Chondrocyte (in vitro differentiated cells): Measurements from ENCODE around the gene GUCY2F. TPM values are rescaled to one million over a fixed set of nuclear protein-coding genes. Genes with fewer than 3 reads are reported as not detected.

Experiments
- DNase-seq: peaks from one replicate; pipeline ENCODE4 v3.0.0; 2021; ENCODE audit warnings: mixed read lengths, low spot score
- H3K27ac Mint-ChIP-seq: one replicate; pipeline ENCODE4 v1.8.0; 2021; ENCODE audit warnings: mild to moderate bottlenecking, moderate library complexity, mixed read lengths; ENCODE audit not compliant: unreplicated experiment
- H3K27me3 Mint-ChIP-seq: 2 replicates; pipeline ENCODE4 v1.8.0; 2021; ENCODE audit warnings: low read depth, mixed read lengths
- H3K36me3 Mint-ChIP-seq: 2 replicates; pipeline ENCODE4 v1.8.0; 2021; ENCODE audit warnings: low read depth, mixed read lengths
- H3K4me1 Mint-ChIP-seq: 2 replicates; pipeline ENCODE4 v1.8.0; 2021; ENCODE audit warnings: low read depth, mild to moderate bottlenecking, mixed read lengths
- H3K4me3 Mint-ChIP-seq: one replicate; pipeline ENCODE4 v1.8.0; 2021; ENCODE audit warnings: mild to moderate bottlenecking, moderate library complexity, mixed read lengths; ENCODE audit not compliant: unreplicated experiment
- H3K9me3 Mint-ChIP-seq: 2 replicates; pipeline ENCODE4 v1.8.0; 2021; ENCODE audit warnings: low read depth, mixed read lengths
- total RNA-seq: library from RNA; stranded (reverse); gene quantifications from 3 replicates; pipeline ENCODE4 v1.2.1, GENCODE V29; 2021
- TF ChIP-seq, protein P1 (sequence below): fragments of 200-600 bp; sonication (generic); IDR thresholded peaks from 2 replicates; pipeline ENCODE4 v1.5.0; 2021; ENCODE audit warnings: antibody characterized with exemption, mild to moderate bottlenecking, moderate library complexity

The GUCY2F gene
- total RNA-seq, 1 donor from 2014 or later, result not detected

DNA sequence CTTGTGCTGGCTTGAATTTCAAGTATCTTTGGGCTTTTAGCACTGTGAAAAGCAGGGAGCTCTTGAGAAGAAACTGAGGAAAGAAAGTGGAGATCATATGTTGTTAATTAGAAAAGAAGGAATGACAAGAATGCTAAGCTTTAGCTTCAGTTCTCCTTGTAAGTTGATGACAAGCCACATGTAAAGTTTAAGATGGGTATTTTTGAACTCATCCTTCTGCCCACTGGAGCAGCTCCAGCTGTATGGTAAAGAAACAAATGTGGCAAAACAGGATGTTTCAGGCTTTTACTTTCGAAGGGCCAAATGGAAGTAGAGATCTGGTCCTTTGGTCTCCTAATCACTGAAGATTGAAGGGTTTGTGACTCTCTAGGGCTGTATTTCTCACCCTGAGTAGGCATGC lies 137.8 kb downstream of the GUCY2F start:
- H3K9me3 Mint-ChIP-seq, result no peaks in the 10 kb centered on the region
- H3K4me3 Mint-ChIP-seq, result no peak overlapping the region
- peaks cover 43% of the 10 kb centered on the region for H3K4me1 Mint-ChIP-seq
- no peaks in the 10 kb centered on the region for H3K36me3 Mint-ChIP-seq
- no peak overlapping the region for H3K27ac Mint-ChIP-seq
- H3K27me3 Mint-ChIP-seq, result no peaks in the 10 kb centered on the region
- TF ChIP-seq, protein P1, sequence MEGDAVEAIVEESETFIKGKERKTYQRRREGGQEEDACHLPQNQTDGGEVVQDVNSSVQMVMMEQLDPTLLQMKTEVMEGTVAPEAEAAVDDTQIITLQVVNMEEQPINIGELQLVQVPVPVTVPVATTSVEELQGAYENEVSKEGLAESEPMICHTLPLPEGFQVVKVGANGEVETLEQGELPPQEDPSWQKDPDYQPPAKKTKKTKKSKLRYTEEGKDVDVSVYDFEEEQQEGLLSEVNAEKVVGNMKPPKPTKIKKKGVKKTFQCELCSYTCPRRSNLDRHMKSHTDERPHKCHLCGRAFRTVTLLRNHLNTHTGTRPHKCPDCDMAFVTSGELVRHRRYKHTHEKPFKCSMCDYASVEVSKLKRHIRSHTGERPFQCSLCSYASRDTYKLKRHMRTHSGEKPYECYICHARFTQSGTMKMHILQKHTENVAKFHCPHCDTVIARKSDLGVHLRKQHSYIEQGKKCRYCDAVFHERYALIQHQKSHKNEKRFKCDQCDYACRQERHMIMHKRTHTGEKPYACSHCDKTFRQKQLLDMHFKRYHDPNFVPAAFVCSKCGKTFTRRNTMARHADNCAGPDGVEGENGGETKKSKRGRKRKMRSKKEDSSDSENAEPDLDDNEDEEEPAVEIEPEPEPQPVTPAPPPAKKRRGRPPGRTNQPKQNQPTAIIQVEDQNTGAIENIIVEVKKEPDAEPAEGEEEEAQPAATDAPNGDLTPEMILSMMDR, result no peak
- no peak for DNase-seq

GRCh38 chrX:109343671-109344070 lies 138.2 kb downstream of the GUCY2F start:
- Mint-ChIP-seq H3K36me3 (no peaks in the 10 kb centered on the region), H3K4me1 (peaks cover 41% of the 10 kb centered on the region), H3K27ac (no peak overlapping the region), H3K27me3 (no peaks in the 10 kb centered on the region), H3K4me3 (no peak overlapping the region), H3K9me3 (no peaks in the 10 kb centered on the region)
- TF ChIP-seq, protein P1, result no peak
- DNase-seq, result no peak

DNA sequence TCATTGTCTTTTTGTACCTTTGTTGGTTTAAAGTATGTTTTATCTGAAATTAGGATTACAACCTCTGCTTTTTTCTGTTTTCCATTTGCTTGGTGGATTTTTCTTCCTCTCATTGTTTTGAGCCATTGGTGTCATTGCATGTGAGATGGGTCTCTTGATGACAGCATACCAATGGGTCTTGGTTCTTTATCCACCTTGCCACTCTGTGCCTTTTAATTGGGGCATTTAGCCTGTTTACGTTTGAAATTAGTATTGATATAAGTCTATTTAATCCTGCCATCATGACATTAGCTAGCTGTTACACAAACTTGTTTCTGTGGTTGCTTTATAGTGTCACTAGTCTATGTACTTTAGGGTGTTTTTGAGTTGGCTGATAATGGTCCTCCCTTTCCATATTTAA lies 145.7 kb downstream of the GUCY2F start:
- Mint-ChIP-seq H3K27me3 (peaks cover 11% of the 10 kb centered on the region), H3K9me3 (peaks cover 31% of the 10 kb centered on the region), H3K4me3 (no peak overlapping the region), H3K36me3 (peaks cover 5% of the 10 kb centered on the region), H3K4me1 (no peaks in the 10 kb centered on the region), H3K27ac (no peak overlapping the region)
- DNase-seq, result no peak
- TF ChIP-seq, protein P1, result no peak

DNA sequence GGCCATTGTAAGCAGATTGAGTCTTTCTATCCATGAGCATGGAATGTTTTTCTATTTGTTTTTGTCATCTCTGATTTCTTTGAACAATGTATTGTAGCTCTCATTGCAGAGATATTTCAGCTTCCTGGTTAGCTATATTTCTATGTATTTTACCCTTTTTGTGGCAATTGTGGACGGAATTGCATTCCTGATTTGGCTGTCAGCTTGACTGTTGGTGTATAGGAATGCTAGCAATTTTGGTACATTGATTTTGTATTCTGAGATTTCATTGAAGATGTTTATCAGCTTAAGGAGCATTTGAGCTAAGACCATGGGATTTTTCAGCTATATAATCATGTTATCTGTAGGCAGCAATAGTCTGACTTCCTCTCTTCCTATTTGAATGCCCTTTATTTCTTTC lies 154.6 kb downstream of the GUCY2F start:
- no peak for DNase-seq
- Mint-ChIP-seq H3K9me3 (peaks cover 12% of the 10 kb centered on the region), H3K36me3 (peaks cover 5% of the 10 kb centered on the region), H3K4me3 (no peak overlapping the region), H3K27me3 (no peaks in the 10 kb centered on the region), H3K4me1 (peaks cover 17% of the 10 kb centered on the region), H3K27ac (no peak overlapping the region)
- TF ChIP-seq, protein P1, result no peak

Other genes starting within 250 kb of the GUCY2F start
- gene NXT2, start 54.8 kb upstream of the GUCY2F start, total RNA-seq, result 9.5 to 15.8 TPM (median 9.8 TPM) in 3 replicates
- gene KCNE5, start 143.1 kb upstream of the GUCY2F start, total RNA-seq, result 0.56 to 0.85 TPM (median 0.62 TPM) in 3 replicates